GM23338 (cell line): ENCODE data around the gene ATOH8. TPM values are rescaled to one million over a fixed set of nuclear protein-coding genes. Genes with fewer than 3 reads are reported as not detected.

Experiments
- ATAC-seq: fragments of 200-7000 bp; cut with Tn5 transposase; 3 replicates; pipeline ENCODE4 v1.9.1; 2020
- DNase-seq: peaks from one replicate; pipeline ENCODE4 v3.0.0-alpha.2; 2015; ENCODE audit warnings: low spot score
- H2AFZ ChIP-seq: fragments of 200-600 bp; sonication (generic); 2 replicates; pipeline ENCODE4 v1.8.0; 2016; ENCODE audit warnings: antibody characterized with exemption, mild to moderate bottlenecking, moderate library complexity
- H3F3A ChIP-seq: fragments of 200-600 bp; sonication (generic); replicated peaks from 2 replicates; pipeline ENCODE4 v1.8.0; 2017; ENCODE audit warnings: antibody characterized with exemption, mixed run types, low read depth
- H3K27ac ChIP-seq: fragments of 200-600 bp; sonication (generic); 2 replicates; pipeline ENCODE4 v1.6.1; 2016; ENCODE audit warnings: low read depth
- H3K27me3 ChIP-seq: fragments of 200-600 bp; sonication (generic); 2 replicates; pipeline ENCODE4 v1.8.0; 2016; ENCODE audit warnings: mild to moderate bottlenecking, mixed run types, moderate library complexity; ENCODE audit not compliant: insufficient read depth
- H3K36me3 ChIP-seq: fragments of 200-600 bp; sonication (generic); 2 replicates; pipeline ENCODE4 v1.8.0; 2016; ENCODE audit warnings: mild to moderate bottlenecking; ENCODE audit not compliant: insufficient read depth
- H3K4me1 ChIP-seq: fragments of 200-600 bp; sonication (generic); 2 replicates; pipeline ENCODE4 v1.8.0; 2016; ENCODE audit warnings: mild to moderate bottlenecking, moderate library complexity; ENCODE audit not compliant: insufficient read depth
- H3K4me2 ChIP-seq: fragments of 200-600 bp; sonication (generic); 2 replicates; pipeline ENCODE4 v1.7.1; 2017; ENCODE audit warnings: mixed run types
- H3K4me3 ChIP-seq: fragments of 200-600 bp; sonication (generic); 2 replicates; pipeline ENCODE4 v1.6.1; 2016; ENCODE audit warnings: mixed run types
- H3K79me2 ChIP-seq: fragments of 200-600 bp; sonication (generic); replicated peaks from 2 replicates; pipeline ENCODE4 v1.8.0; 2017; ENCODE audit warnings: mild to moderate bottlenecking; ENCODE audit not compliant: insufficient read depth
- H3K9me2 ChIP-seq: fragments of 200-600 bp; sonication (generic); 2 replicates; pipeline ENCODE4 v1.8.0; 2017; ENCODE audit not compliant: insufficient read depth
- H4K20me1 ChIP-seq: fragments of 200-600 bp; sonication (generic); replicated peaks from 2 replicates; pipeline ENCODE4 v1.8.0; 2017; ENCODE audit warnings: mild to moderate bottlenecking; ENCODE audit not compliant: insufficient read depth
- H3K27ac Mint-ChIP-seq: 2 replicates; pipeline ENCODE4 v1.8.0; 2020; ENCODE audit warnings: inconsistent platforms, mild to moderate bottlenecking, moderate library complexity, mixed read lengths
- H3K27me3 Mint-ChIP-seq: 3 replicates; pipeline ENCODE4 v1.8.0; 2022; ENCODE audit warnings: low read depth, mild to moderate bottlenecking, moderate library complexity, mixed read lengths, inconsistent platforms; ENCODE audit not compliant: insufficient read depth, poor library complexity
- H3K36me3 Mint-ChIP-seq: 3 replicates; pipeline ENCODE4 v1.8.0; 2021; ENCODE audit warnings: low read depth, mild to moderate bottlenecking, inconsistent platforms, moderate library complexity, mixed read lengths
- H3K4me1 Mint-ChIP-seq: 3 replicates; pipeline ENCODE4 v1.8.0; 2020; ENCODE audit warnings: mild to moderate bottlenecking, inconsistent platforms, mixed read lengths
- H3K4me3 Mint-ChIP-seq: 3 replicates; pipeline ENCODE4 v1.8.0; 2021; ENCODE audit warnings: moderate library complexity, mild to moderate bottlenecking, inconsistent platforms, mixed read lengths
- H3K9me3 Mint-ChIP-seq: 3 replicates; pipeline ENCODE4 v1.8.0; 2020; ENCODE audit warnings: moderate library complexity, mild to moderate bottlenecking, inconsistent platforms, mixed read lengths
- NANOG ChIP-seq: IDR thresholded peaks from 2 replicates; pipeline ENCODE4 v1.6.1; 2016; ENCODE audit warnings: antibody characterized with exemption, borderline replicate concordance
- REST ChIP-seq: IDR thresholded peaks from one replicate; pipeline ENCODE4 v1.6.1; 2018; ENCODE audit warnings: antibody characterized with exemption; ENCODE audit not compliant: unreplicated experiment
- polyA plus RNA-seq: library from polyadenylated mRNA; unstranded; fragments of >200 nt; fragmentation: Nextera tagmentation; extraction: Ambion mirVana; gene quantifications from 2 replicates; pipeline ENCODE4 v1.2.1, GENCODE V29; 2016
- total RNA-seq: library from RNA; depleted of rRNA; stranded (reverse); fragments of >200 nt; shearing (Covaris generic); gene quantifications from 2 replicates; pipeline ENCODE4 v1.2.3, GENCODE V29; 2014
- TF ChIP-seq, protein P1 (sequence below): fragments of 250-450 bp; sonication (Bioruptor Pico); IDR thresholded peaks from 2 replicates; pipeline ENCODE4 v1.5.0; 2020; ENCODE audit warnings: mild to moderate bottlenecking, moderate library complexity

The ATOH8 gene
- total and polyA plus RNA-seq, 2 experiments from 2014 or later, result 0.11 to 0.97 TPM

GRCh38 chr2:85811180-85812093 is 57.6 kb downstream of the ATOH8 start:
- H3K4me2 ChIP-seq, result no peak overlapping the region
- H4K20me1 ChIP-seq, result no peaks in the 10 kb centered on the region
- peak overlapping the region; percentile 89; the same call in 1 of the 2 replicates for H2AFZ ChIP-seq
- H3K4me1 ChIP-seq, result peaks cover 3% of the 10 kb centered on the region; the same call in 1 of the 2 replicates
- TF ChIP-seq, protein P1, sequence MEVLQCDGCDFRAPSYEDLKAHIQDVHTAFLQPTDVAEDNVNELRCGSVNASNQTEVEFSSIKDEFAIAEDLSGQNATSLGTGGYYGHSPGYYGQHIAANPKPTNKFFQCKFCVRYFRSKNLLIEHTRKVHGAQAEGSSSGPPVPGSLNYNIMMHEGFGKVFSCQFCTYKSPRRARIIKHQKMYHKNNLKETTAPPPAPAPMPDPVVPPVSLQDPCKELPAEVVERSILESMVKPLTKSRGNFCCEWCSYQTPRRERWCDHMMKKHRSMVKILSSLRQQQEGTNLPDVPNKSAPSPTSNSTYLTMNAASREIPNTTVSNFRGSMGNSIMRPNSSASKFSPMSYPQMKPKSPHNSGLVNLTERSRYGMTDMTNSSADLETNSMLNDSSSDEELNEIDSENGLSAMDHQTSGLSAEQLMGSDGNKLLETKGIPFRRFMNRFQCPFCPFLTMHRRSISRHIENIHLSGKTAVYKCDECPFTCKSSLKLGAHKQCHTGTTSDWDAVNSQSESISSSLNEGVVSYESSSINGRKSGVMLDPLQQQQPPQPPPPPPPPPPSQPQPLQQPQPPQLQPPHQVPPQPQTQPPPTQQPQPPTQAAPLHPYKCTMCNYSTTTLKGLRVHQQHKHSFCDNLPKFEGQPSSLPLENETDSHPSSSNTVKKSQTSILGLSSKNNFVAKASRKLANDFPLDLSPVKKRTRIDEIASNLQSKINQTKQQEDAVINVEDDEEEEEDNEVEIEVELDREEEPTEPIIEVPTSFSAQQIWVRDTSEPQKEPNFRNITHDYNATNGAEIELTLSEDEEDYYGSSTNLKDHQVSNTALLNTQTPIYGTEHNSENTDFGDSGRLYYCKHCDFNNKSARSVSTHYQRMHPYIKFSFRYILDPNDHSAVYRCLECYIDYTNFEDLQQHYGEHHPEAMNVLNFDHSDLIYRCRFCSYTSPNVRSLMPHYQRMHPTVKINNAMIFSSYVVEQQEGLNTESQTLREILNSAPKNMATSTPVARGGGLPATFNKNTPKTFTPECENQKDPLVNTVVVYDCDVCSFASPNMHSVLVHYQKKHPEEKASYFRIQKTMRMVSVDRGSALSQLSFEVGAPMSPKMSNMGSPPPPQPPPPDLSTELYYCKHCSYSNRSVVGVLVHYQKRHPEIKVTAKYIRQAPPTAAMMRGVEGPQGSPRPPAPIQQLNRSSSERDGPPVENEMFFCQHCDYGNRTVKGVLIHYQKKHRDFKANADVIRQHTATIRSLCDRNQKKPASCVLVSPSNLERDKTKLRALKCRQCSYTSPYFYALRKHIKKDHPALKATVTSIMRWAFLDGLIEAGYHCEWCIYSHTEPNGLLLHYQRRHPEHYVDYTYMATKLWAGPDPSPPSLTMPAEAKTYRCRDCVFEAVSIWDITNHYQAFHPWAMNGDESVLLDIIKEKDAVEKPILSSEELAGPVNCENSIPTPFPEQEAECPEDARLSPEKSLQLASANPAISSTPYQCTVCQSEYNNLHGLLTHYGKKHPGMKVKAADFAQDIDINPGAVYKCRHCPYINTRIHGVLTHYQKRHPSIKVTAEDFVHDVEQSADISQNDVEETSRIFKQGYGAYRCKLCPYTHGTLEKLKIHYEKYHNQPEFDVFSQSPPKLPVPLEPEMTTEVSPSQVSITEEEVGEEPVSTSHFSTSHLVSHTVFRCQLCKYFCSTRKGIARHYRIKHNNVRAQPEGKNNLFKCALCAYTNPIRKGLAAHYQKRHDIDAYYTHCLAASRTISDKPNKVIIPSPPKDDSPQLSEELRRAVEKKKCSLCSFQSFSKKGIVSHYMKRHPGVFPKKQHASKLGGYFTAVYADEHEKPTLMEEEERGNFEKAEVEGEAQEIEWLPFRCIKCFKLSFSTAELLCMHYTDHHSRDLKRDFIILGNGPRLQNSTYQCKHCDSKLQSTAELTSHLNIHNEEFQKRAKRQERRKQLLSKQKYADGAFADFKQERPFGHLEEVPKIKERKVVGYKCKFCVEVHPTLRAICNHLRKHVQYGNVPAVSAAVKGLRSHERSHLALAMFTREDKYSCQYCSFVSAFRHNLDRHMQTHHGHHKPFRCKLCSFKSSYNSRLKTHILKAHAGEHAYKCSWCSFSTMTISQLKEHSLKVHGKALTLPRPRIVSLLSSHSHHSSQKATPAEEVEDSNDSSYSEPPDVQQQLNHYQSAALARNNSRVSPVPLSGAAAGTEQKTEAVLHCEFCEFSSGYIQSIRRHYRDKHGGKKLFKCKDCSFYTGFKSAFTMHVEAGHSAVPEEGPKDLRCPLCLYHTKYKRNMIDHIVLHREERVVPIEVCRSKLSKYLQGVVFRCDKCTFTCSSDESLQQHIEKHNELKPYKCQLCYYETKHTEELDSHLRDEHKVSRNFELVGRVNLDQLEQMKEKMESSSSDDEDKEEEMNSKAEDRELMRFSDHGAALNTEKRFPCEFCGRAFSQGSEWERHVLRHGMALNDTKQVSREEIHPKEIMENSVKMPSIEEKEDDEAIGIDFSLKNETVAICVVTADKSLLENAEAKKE (CRISPR knock-in tag), result no peak
- TF ChIP-seq NANOG, result no peak
- TF ChIP-seq REST, result no peak
- H3K79me2 ChIP-seq, result no peaks in the 10 kb centered on the region
- H3K9me3 Mint-ChIP-seq, result no peaks in the 10 kb centered on the region
- H3K36me3 ChIP-seq, result no peaks in the 10 kb centered on the region
- no peaks in the 10 kb centered on the region for H3K36me3 Mint-ChIP-seq
- H3K27me3 Mint-ChIP-seq, result peaks cover 4% of the 10 kb centered on the region
- peaks cover 7% of the 10 kb centered on the region for H3K4me1 Mint-ChIP-seq
- no peaks in the 10 kb centered on the region for H3F3A ChIP-seq
- no peak overlapping the region for H3K27ac Mint-ChIP-seq
- no peak overlapping the region for H3K27ac ChIP-seq
- no peak overlapping the region for H3K4me3 ChIP-seq
- no peaks in the 10 kb centered on the region for H3K27me3 ChIP-seq
- ATAC-seq (peak; percentile 7), DNase-seq (peak; percentile 38)
- no peaks in the 10 kb centered on the region for H3K9me2 ChIP-seq
- H3K4me3 Mint-ChIP-seq, result no peak overlapping the region
